HepG2 (cell line): ENCODE data around the gene UBTD1. TPM values are rescaled to one million over a fixed set of nuclear protein-coding genes. Genes with fewer than 3 reads are reported as not detected.

Experiments
- ATM ChIP-seq: fragments of 450-650 bp; IDR thresholded peaks from 2 replicates; pipeline ENCODE4 v1.7.1; 2017; ENCODE audit warnings: mild to moderate bottlenecking, borderline replicate concordance
- ATRX ChIP-seq: sonication (generic); formaldehyde crosslinking; IDR thresholded peaks from 2 replicates; pipeline ENCODE4 v1.4.0; 2020; ENCODE audit warnings: missing genetic modification reagents, borderline replicate concordance
- BCL6 ChIP-seq: IDR thresholded peaks from 2 replicates; pipeline ENCODE4 v1.6.1; 2016; ENCODE audit warnings: missing genetic modification reagents, missing compliant biosample characterization
- BORCS8-MEF2B ChIP-seq: sonication (generic); formaldehyde crosslinking; IDR thresholded peaks from 2 replicates; pipeline ENCODE4 v1.8.0; 2022; ENCODE audit warnings: mild to moderate bottlenecking, missing genetic modification reagents
- CBX5 ChIP-seq: sonication (generic); formaldehyde crosslinking; IDR thresholded peaks from 2 replicates; pipeline ENCODE4 v1.4.0; 2020; ENCODE audit warnings: missing genetic modification reagents, borderline replicate concordance
- CCDC6 ChIP-seq: sonication (generic); formaldehyde crosslinking; IDR thresholded peaks from 2 replicates; pipeline ENCODE4 v1.8.1; 2022; ENCODE audit warnings: mild to moderate bottlenecking, missing genetic modification reagents, moderate library complexity
- E2F5 ChIP-seq: sonication (generic); formaldehyde crosslinking; conservative IDR thresholded peaks from 2 replicates; pipeline ENCODE4 v1.4.0; 2020; ENCODE audit warnings: missing genetic modification reagents
- EHMT2 ChIP-seq: fragments of 200-600 bp; sonication (generic); IDR thresholded peaks from 2 replicates; pipeline ENCODE4 v1.7.0; 2017; ENCODE audit warnings: antibody characterized with exemption, low read depth, low read length, borderline replicate concordance
- EZH2 ChIP-seq: conservative IDR thresholded peaks from 2 replicates; pipeline ENCODE4 v1.6.1; 2012; ENCODE audit warnings: mild to moderate bottlenecking, low read depth, low read length, moderate library complexity
- HNRNPL ChIP-seq: fragments of 200-400 bp; formaldehyde crosslinking; IDR thresholded peaks from 2 replicates; pipeline ENCODE4 v1.6.1; 2017; ENCODE audit warnings: mild to moderate bottlenecking, low read depth, low read length
- IKZF1 ChIP-seq: fragments of 450-650 bp; IDR thresholded peaks from 2 replicates; pipeline ENCODE4 v1.7.1; 2016
- IRF9 ChIP-seq: sonication (generic); formaldehyde crosslinking; IDR thresholded peaks from 2 replicates; pipeline ENCODE4 v1.8.0; 2022; ENCODE audit warnings: missing genetic modification reagents, mild to moderate bottlenecking, borderline replicate concordance
- MBNL3 ChIP-seq: fragments of 250-450 bp; sonication (Bioruptor Pico); conservative IDR thresholded peaks from 2 replicates; pipeline ENCODE4 v1.8.0; 2022; ENCODE audit warnings: mild to moderate bottlenecking, inconsistent platforms
- NCOA2 ChIP-seq: sonication (generic); formaldehyde crosslinking; IDR thresholded peaks from 2 replicates; pipeline ENCODE4 v1.8.0; 2022; ENCODE audit warnings: inconsistent platforms
- NR3C1 ChIP-seq: sonication (generic); formaldehyde crosslinking; IDR thresholded peaks from 2 replicates; pipeline ENCODE4 v1.4.0; 2020; ENCODE audit warnings: missing genetic modification reagents
- TAF15 ChIP-seq: fragments of 200-400 bp; formaldehyde crosslinking; IDR thresholded peaks from one replicate; pipeline ENCODE4 v1.6.1; 2018; ENCODE audit warnings: mild to moderate bottlenecking, low read depth, low read length; ENCODE audit not compliant: poor library complexity, severe bottlenecking
- TMF1 ChIP-seq: sonication (generic); formaldehyde crosslinking; IDR thresholded peaks from 2 replicates; pipeline ENCODE4 v1.8.1; 2022; ENCODE audit warnings: low read depth, missing genetic modification reagents
- ZNF335 ChIP-seq: sonication (generic); formaldehyde crosslinking; IDR thresholded peaks from 2 replicates; pipeline ENCODE4 v1.4.0; 2020; ENCODE audit warnings: missing genetic modification reagents
- ZNF646 ChIP-seq: sonication (generic); formaldehyde crosslinking; IDR thresholded peaks from 2 replicates; pipeline ENCODE4 v1.9.0; 2021; ENCODE audit warnings: mild to moderate bottlenecking, missing genetic modification reagents
- ZNF777 ChIP-seq: sonication (generic); formaldehyde crosslinking; IDR thresholded peaks from 2 replicates; pipeline ENCODE4 v1.4.0; 2020; ENCODE audit warnings: missing genetic modification reagents
- ZNF780A ChIP-seq: sonication (generic); formaldehyde crosslinking; IDR thresholded peaks from 2 replicates; pipeline ENCODE4 v1.8.0; 2022; ENCODE audit warnings: mild to moderate bottlenecking, missing genetic modification reagents, moderate library complexity
- ZNF879 ChIP-seq: sonication (generic); formaldehyde crosslinking; IDR thresholded peaks from 2 replicates; pipeline ENCODE4 v1.8.1; 2023; ENCODE audit warnings: missing genetic modification reagents
- ZSCAN12 ChIP-seq: sonication (generic); formaldehyde crosslinking; IDR thresholded peaks from 2 replicates; pipeline ENCODE4 v1.9.0; 2021; ENCODE audit warnings: mild to moderate bottlenecking, missing genetic modification reagents
- polyA plus RNA-seq, 8 experiments: library from polyadenylated mRNA; depleted of rRNA in 3 of 8; stranded (reverse) in 7 of 8; unstranded in 1 of 8; fragments of >200 nt; fragmentation: Illumina TruSeq in 4 of 8; extraction: Trizol in 4 of 8; gene quantifications; 2 replicates each; pipeline versions ENCODE4 v1.2.1 to v1.2.3, GENCODE V29; 2011 to 2016; ENCODE audit warnings: low read depth in 4 of 8, missing spikeins in 1 of 8, mixed read lengths in 1 of 8; ENCODE audit not compliant: insufficient read depth in 1 of 8
- total RNA-seq, 5 experiments: library from RNA; depleted of rRNA; stranded (reverse); fragments of >200 nt; fragmentation: Illumina TruSeq; extraction: Trizol; gene quantifications; 2 replicates each; pipeline ENCODE4 v1.2.3, GENCODE V29; 2016; ENCODE audit warnings: low read depth in 1 of 5

Gene UBTD1
- total and polyA plus RNA-seq, 2 of the 13 experiments (the other 11 are each of a cell fraction or from before 2014, with no cell fraction given): 7.9 to 10.0 TPM

GRCh38 chr10:97498076-97498840, 466 bp upstream of the UBTD1 start, which contains the start of gene MMS19 (continued):
- TF ChIP-seq ZNF879: no peak
- peak; percentile 74; the same call in 1 of the 2 replicates for TF ChIP-seq CCDC6 (CRISPR knock-in tag)
- TF ChIP-seq IKZF1: no peak
- no peak for TF ChIP-seq ZSCAN12
- no peak; the same call in 1 of the 2 replicates for TF ChIP-seq HNRNPL
- no peak for TF ChIP-seq ZNF777 (CRISPR knock-in tag)
- 0 out of 2 replicates have a peak, but pooled peaks have one; percentile 79 for TF ChIP-seq TMF1 (CRISPR knock-in tag)
- TF ChIP-seq NCOA2 (CRISPR knock-in tag): no peak
- peak; percentile 39; the same call in 1 of the 2 replicates for TF ChIP-seq ZNF335 (CRISPR knock-in tag)
- TF ChIP-seq MBNL3 (CRISPR knock-in tag): no peak
- no peak for TF ChIP-seq CBX5
- no peak for TF ChIP-seq NR3C1 (CRISPR knock-in tag)
- no peak; the same call in 1 of the 2 replicates for TF ChIP-seq ZNF780A (CRISPR knock-in tag)
- peak; percentile 40 for TF ChIP-seq TAF15
- no peak for TF ChIP-seq EZH2
- no peak for TF ChIP-seq ZNF646 (CRISPR knock-in tag)
- no peak for TF ChIP-seq BCL6
- peak; percentile 82; the same call in 1 of the 2 replicates for TF ChIP-seq BORCS8-MEF2B (CRISPR knock-in tag)
- no peak for TF ChIP-seq EHMT2
- TF ChIP-seq E2F5: no peak
- peak; percentile 69; the same call in 1 of the 2 replicates for TF ChIP-seq IRF9 (CRISPR knock-in tag)
- TF ChIP-seq ATM: no peak
- no peak for TF ChIP-seq ATRX (CRISPR knock-in tag)
